ENCODE measurements around the gene B3GNT3.

The B3GNT3 gene

GRCh38 chr19:17811681-17812080, 16.7 kb downstream of the B3GNT3 start:
- Histone ChIP-seq H3K9ac (ENCODE audit: low read depth in 1 of 2, low read length in 2 of 2) (no peak overlapping the region), H3K36me3 (ENCODE audit: control insufficient read depth in 2 of 2, insufficient read depth in 2 of 2, low read length in 2 of 2) (peaks cover 33% of the 10 kb centered on the region in 2 donors), H3K27ac (ENCODE audit: low read depth in 2 of 2, low read length in 2 of 2) (no peak overlapping the region), H3K9me3 (ENCODE audit: control insufficient read depth in 2 of 2, low read length in 2 of 2) (no peaks in the 10 kb centered on the region), H3K4me1 (ENCODE audit: control insufficient read depth in 2 of 2, insufficient read depth in 2 of 2, low read length in 2 of 2) (no peaks in the 10 kb centered on the region), H3K4me3 (ENCODE audit: low read length in 2 of 2) (no peak overlapping the region), H3K27me3 (ENCODE audit: control insufficient read depth in 2 of 2, insufficient read depth in 2 of 2, low read length in 2 of 2) (peaks cover 0 to 4% of the 10 kb centered on the region in 2 donors)

- no peak overlapping the region for H3K27ac ChIP-seq (ENCODE audit: low read depth in 2 of 2, low read length in 2 of 2)
- H3K36me3 ChIP-seq (ENCODE audit: control insufficient read depth in 2 of 2, insufficient read depth in 2 of 2, low read length in 2 of 2) = peaks cover 33% of the 10 kb centered on the region in 2 donors
- no peaks in the 10 kb centered on the region for H3K4me1 ChIP-seq (ENCODE audit: control insufficient read depth in 2 of 2, insufficient read depth in 2 of 2, low read length in 2 of 2)
- H3K9me3 ChIP-seq (ENCODE audit: control insufficient read depth in 2 of 2, low read length in 2 of 2) = no peaks in the 10 kb centered on the region
- H3K9ac ChIP-seq (ENCODE audit: low read depth in 1 of 2, low read length in 2 of 2) = no peak overlapping the region
- H3K4me3 ChIP-seq (ENCODE audit: low read length in 2 of 2) = no peak overlapping the region
- peaks cover 0 to 4% of the 10 kb centered on the region in 2 donors for H3K27me3 ChIP-seq (ENCODE audit: control insufficient read depth in 2 of 2, insufficient read depth in 2 of 2, low read length in 2 of 2)
These were observed 17.2 kb downstream of the B3GNT3 start for GRCh38 chr19:17812099-17812498.

GRCh38 chr19:17817668-17818363, 22.9 kb downstream of the B3GNT3 start:
- Histone ChIP-seq H3K9me3 (ENCODE audit: control insufficient read depth in 2 of 2, low read length in 2 of 2) (no peaks in the 10 kb centered on the region), H3K36me3 (ENCODE audit: control insufficient read depth in 2 of 2, insufficient read depth in 2 of 2, low read length in 2 of 2) (peaks cover 2 to 3% of the 10 kb centered on the region in 2 donors), H3K27ac (ENCODE audit: low read depth in 2 of 2, low read length in 2 of 2) (no peak overlapping the region), H3K9ac (ENCODE audit: low read depth in 1 of 2, low read length in 2 of 2) (no peak overlapping the region), H3K4me1 (ENCODE audit: control insufficient read depth in 2 of 2, insufficient read depth in 2 of 2, low read length in 2 of 2) (no peaks in the 10 kb centered on the region), H3K4me3 (ENCODE audit: low read length in 2 of 2) (no peak overlapping the region), H3K27me3 (ENCODE audit: control insufficient read depth in 2 of 2, insufficient read depth in 2 of 2, low read length in 2 of 2) (no peaks in the 10 kb centered on the region)

- no peaks in the 10 kb centered on the region for H3K36me3 ChIP-seq (ENCODE audit: control insufficient read depth in 2 of 2, insufficient read depth in 2 of 2, low read length in 2 of 2)
- no peak within 1 kb of the TSS for H3K4me3 ChIP-seq (ENCODE audit: low read length in 2 of 2)
- H3K4me1 ChIP-seq (ENCODE audit: control insufficient read depth in 2 of 2, insufficient read depth in 2 of 2, low read length in 2 of 2) = no peaks in the 10 kb centered on the region
- H3K27ac ChIP-seq (ENCODE audit: low read depth in 2 of 2, low read length in 2 of 2) = no peak within 1 kb of the TSS
- no peaks in the 10 kb centered on the region for H3K9me3 ChIP-seq (ENCODE audit: control insufficient read depth in 2 of 2, low read length in 2 of 2)
- H3K9ac ChIP-seq (ENCODE audit: low read depth in 1 of 2, low read length in 2 of 2) = no peak within 1 kb of the TSS
- H3K27me3 ChIP-seq (ENCODE audit: control insufficient read depth in 2 of 2, insufficient read depth in 2 of 2, low read length in 2 of 2) = no peaks in the 10 kb centered on the region
These were observed 26.3 kb downstream of the B3GNT3 start, which contains the start of gene INSL3 for GRCh38 chr19:17821190-17821589. Gene INSL3, minus strand, starts transcription at chr19:17821519. Its CDS starts 13 bp downstream, at chr19:17821506.

- no peaks in the 10 kb centered on the region for H3K27me3 ChIP-seq (ENCODE audit: control insufficient read depth in 2 of 2, insufficient read depth in 2 of 2, low read length in 2 of 2)
- no peaks in the 10 kb centered on the region for H3K4me1 ChIP-seq (ENCODE audit: control insufficient read depth in 2 of 2, insufficient read depth in 2 of 2, low read length in 2 of 2)
- no peaks in the 10 kb centered on the region for H3K36me3 ChIP-seq (ENCODE audit: control insufficient read depth in 2 of 2, insufficient read depth in 2 of 2, low read length in 2 of 2)
- no peaks in the 10 kb centered on the region for H3K9me3 ChIP-seq (ENCODE audit: control insufficient read depth in 2 of 2, low read length in 2 of 2)
- no peak overlapping the region for H3K9ac ChIP-seq (ENCODE audit: low read depth in 1 of 2, low read length in 2 of 2)
- H3K4me3 ChIP-seq (ENCODE audit: low read length in 2 of 2) = no peak overlapping the region
- H3K27ac ChIP-seq (ENCODE audit: low read depth in 2 of 2, low read length in 2 of 2) = no peak overlapping the region
These were observed 29.4 kb downstream of the B3GNT3 start for GRCh38 chr19:17824339-17824738.

GRCh38 chr19:17826508-17827056, 31.6 kb downstream of the B3GNT3 start:
- Histone ChIP-seq H3K27me3 (ENCODE audit: control insufficient read depth in 2 of 2, insufficient read depth in 2 of 2, low read length in 2 of 2) (no peaks in the 10 kb centered on the region), H3K27ac (ENCODE audit: low read depth in 2 of 2, low read length in 2 of 2) (no peak overlapping the region), H3K36me3 (ENCODE audit: control insufficient read depth in 2 of 2, insufficient read depth in 2 of 2, low read length in 2 of 2) (no peaks in the 10 kb centered on the region), H3K4me1 (ENCODE audit: control insufficient read depth in 2 of 2, insufficient read depth in 2 of 2, low read length in 2 of 2) (no peaks in the 10 kb centered on the region), H3K9me3 (ENCODE audit: control insufficient read depth in 2 of 2, low read length in 2 of 2) (no peaks in the 10 kb centered on the region), H3K9ac (ENCODE audit: low read depth in 1 of 2, low read length in 2 of 2) (no peak overlapping the region), H3K4me3 (ENCODE audit: low read length in 2 of 2) (no peak overlapping the region)

GRCh38 chr19:17829855-17830566, 35.1 kb downstream of the B3GNT3 start:
- Histone ChIP-seq H3K4me1 (ENCODE audit: control insufficient read depth in 2 of 2, insufficient read depth in 2 of 2, low read length in 2 of 2) (no peaks in the 10 kb centered on the region), H3K27me3 (ENCODE audit: control insufficient read depth in 2 of 2, insufficient read depth in 2 of 2, low read length in 2 of 2) (peaks cover 8 to 10% of the 10 kb centered on the region in 2 donors), H3K36me3 (ENCODE audit: control insufficient read depth in 2 of 2, insufficient read depth in 2 of 2, low read length in 2 of 2) (no peaks in the 10 kb centered on the region), H3K9me3 (ENCODE audit: control insufficient read depth in 2 of 2, low read length in 2 of 2) (no peaks in the 10 kb centered on the region), H3K4me3 (ENCODE audit: low read length in 2 of 2) (no peak overlapping the region), H3K9ac (ENCODE audit: low read depth in 1 of 2, low read length in 2 of 2) (no peak overlapping the region), H3K27ac (ENCODE audit: low read depth in 2 of 2, low read length in 2 of 2) (no peak overlapping the region)

- Histone ChIP-seq H3K36me3 (ENCODE audit: control insufficient read depth in 2 of 2, insufficient read depth in 2 of 2, low read length in 2 of 2) (peaks cover 0 to under 1% of the 10 kb centered on the region in 2 donors), H3K27ac (ENCODE audit: low read depth in 2 of 2, low read length in 2 of 2) (no peak overlapping the region), H3K4me1 (ENCODE audit: control insufficient read depth in 2 of 2, insufficient read depth in 2 of 2, low read length in 2 of 2) (no peaks in the 10 kb centered on the region), H3K9me3 (ENCODE audit: control insufficient read depth in 2 of 2, low read length in 2 of 2) (no peaks in the 10 kb centered on the region), H3K9ac (ENCODE audit: low read depth in 1 of 2, low read length in 2 of 2) (no peak overlapping the region), H3K4me3 (ENCODE audit: low read length in 2 of 2) (no peak overlapping the region), H3K27me3 (ENCODE audit: control insufficient read depth in 2 of 2, insufficient read depth in 2 of 2, low read length in 2 of 2) (peaks cover 8 to 10% of the 10 kb centered on the region in 2 donors)
These were observed 35.9 kb downstream of the B3GNT3 start for GRCh38 chr19:17830567-17831418.

- no peak overlapping the region for H3K9ac ChIP-seq (ENCODE audit: low read depth in 1 of 2, low read length in 2 of 2)
- no peak overlapping the region for H3K27ac ChIP-seq (ENCODE audit: low read depth in 2 of 2, low read length in 2 of 2)
- no peak overlapping the region for H3K4me3 ChIP-seq (ENCODE audit: low read length in 2 of 2)
These were observed 36.5 kb downstream of the B3GNT3 start for GRCh38 chr19:17831419-17831888.

More at GRCh38 chr19:17831419-17831888, 36.5 kb downstream of the B3GNT3 start:
- Histone ChIP-seq H3K36me3 (ENCODE audit: control insufficient read depth in 2 of 2, insufficient read depth in 2 of 2, low read length in 2 of 2) (peaks cover 0 to 3% of the 10 kb centered on the region in 2 donors), H3K4me1 (ENCODE audit: control insufficient read depth in 2 of 2, insufficient read depth in 2 of 2, low read length in 2 of 2) (no peaks in the 10 kb centered on the region), H3K9me3 (ENCODE audit: control insufficient read depth in 2 of 2, low read length in 2 of 2) (no peaks in the 10 kb centered on the region), H3K27me3 (ENCODE audit: control insufficient read depth in 2 of 2, insufficient read depth in 2 of 2, low read length in 2 of 2) (peaks cover 8 to 10% of the 10 kb centered on the region in 2 donors)

Data from mucosa of rectum (tissue), 2 donors.